ENCODE data around the gene LYPD6B. TPM values are rescaled to one million over a fixed set of nuclear protein-coding genes. Genes with fewer than 3 reads are reported as not detected.

Gene LYPD6B
- total and polyA plus RNA-seq, 7 experiments from 2014 or later: 0.37 to 1.7 TPM; not detected in 5

DNA sequence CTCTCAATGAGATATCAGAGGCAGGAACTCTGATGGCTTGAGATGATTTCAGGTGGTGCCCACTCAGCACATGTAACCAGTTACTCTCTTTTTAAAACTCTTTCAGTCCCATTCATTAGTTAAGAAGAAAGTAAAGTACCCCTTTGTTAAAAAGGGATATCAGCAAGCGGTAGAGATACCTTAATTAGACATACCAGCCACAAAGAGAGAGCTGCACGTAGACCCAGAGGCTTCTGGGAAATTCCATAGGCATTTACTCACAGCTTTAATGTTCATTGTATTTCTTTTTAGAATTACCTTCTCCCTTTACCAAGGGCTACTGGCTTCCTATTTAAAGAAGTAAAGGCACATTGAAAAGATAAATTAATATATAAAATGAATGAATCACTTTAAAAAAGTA is 63.3 kb downstream of the LYPD6B start:
- Histone ChIP-seq H3K36me3 (ENCODE audit: control insufficient read depth in 2 of 3, insufficient read depth in 3 of 3, low read length in 3 of 3) (no peaks in the 10 kb centered on the region), H3K27me3 (ENCODE audit: control insufficient read depth in 2 of 2, insufficient read depth in 2 of 2, low read length in 2 of 2) (no peaks in the 10 kb centered on the region), H3K4me3 (ENCODE audit: low read length) (no peak overlapping the region), H3K27ac (ENCODE audit: low read depth, low read length) (no peak overlapping the region), H3K4me1 (ENCODE audit: control insufficient read depth in 2 of 2, insufficient read depth in 2 of 2, low read length in 2 of 2) (no peaks in the 10 kb centered on the region), H3K9me3 (ENCODE audit: control insufficient read depth in 2 of 3, low read length in 3 of 3) (no peaks in the 10 kb centered on the region)
- H3K27me3 Mint-ChIP-seq: peaks cover 0 to 4% (median 4%) of the 10 kb centered on the region in 5 donors
- intact Hi-C loops (cut with micrococcal nuclease): no loop called here
- no peak overlapping the region for H3K27ac Mint-ChIP-seq
- CTCF ChIA-PET: no interaction called here
- no peak for ATAC-seq
- H3K36me3 Mint-ChIP-seq: no peaks in the 10 kb centered on the region
- H3K4me1 Mint-ChIP-seq: no peaks in the 10 kb centered on the region
- peaks cover 0 to 19% (median 3%) of the 10 kb centered on the region in 11 donors for H3K9me3 Mint-ChIP-seq
- no peak overlapping the region for H3K4me3 Mint-ChIP-seq
- DNase-seq: no peak
- POLR2A ChIA-PET: no interaction called here

DNA sequence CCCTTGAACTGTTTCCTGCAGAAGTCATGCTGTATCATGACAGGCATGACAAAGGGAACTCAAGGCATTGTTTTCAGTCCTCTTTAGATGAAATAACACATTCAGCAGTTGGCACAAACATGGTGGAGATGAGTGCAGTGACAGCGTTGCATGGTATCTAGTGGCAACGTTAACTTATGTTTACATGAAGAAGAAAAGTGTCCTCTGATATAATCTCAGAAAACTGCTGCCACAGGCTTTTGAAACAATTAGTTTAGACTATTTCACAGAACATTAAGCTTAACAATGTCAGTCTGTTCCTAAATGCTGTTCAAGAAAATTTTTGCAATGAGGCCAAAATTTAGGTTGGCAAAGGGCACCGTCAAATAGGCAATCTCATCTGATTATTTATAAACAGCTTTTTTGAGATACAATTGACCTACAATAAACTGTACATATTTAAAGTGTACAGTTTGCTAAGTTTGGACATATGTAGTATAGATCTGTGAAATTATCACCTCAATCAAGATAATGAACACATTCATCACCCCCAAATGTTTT is 64.7 kb downstream of the LYPD6B start:
- CTCF ChIA-PET: no interaction called here

DNA sequence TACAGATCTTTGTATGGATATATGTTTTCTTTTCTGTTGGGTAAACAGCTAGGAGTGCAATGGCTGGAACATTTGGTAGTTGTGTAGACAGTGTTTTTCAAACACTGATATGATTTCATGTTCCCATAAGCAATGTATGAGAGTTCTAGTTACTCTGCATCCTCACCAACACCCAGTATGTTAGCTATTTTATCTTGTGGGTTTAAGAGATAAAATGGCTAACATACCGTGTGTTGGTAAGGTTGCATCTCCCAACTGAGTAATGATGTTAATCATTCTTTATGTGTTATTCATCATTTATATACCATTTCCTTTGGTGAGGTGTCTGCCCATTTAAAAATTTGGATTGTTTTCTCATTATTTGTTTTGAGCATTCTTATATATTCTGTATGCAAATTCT is 65.7 kb downstream of the LYPD6B start:
- Histone ChIP-seq H3K27ac (ENCODE audit: low read depth, low read length) (no peak overlapping the region), H3K4me3 (ENCODE audit: low read length) (no peak overlapping the region), H3K9me3 (ENCODE audit: control insufficient read depth in 2 of 3, low read length in 3 of 3) (no peaks in the 10 kb centered on the region), H3K27me3 (ENCODE audit: control insufficient read depth in 2 of 2, insufficient read depth in 2 of 2, low read length in 2 of 2) (no peaks in the 10 kb centered on the region), H3K4me1 (ENCODE audit: control insufficient read depth in 2 of 2, insufficient read depth in 2 of 2, low read length in 2 of 2) (no peaks in the 10 kb centered on the region), H3K36me3 (ENCODE audit: control insufficient read depth in 2 of 3, insufficient read depth in 3 of 3, low read length in 3 of 3) (no peaks in the 10 kb centered on the region)
- ChIA-PET POLR2A (no interaction called here), CTCF (no interaction called here)
- Mint-ChIP-seq H3K4me1 (no peaks in the 10 kb centered on the region), H3K9me3 (peaks cover 0 to 38% (median 11%) of the 10 kb centered on the region in 11 donors), H3K36me3 (no peaks in the 10 kb centered on the region), H3K4me3 (no peak overlapping the region), H3K27me3 (peaks cover 7 to 14% (median 8%) of the 10 kb centered on the region in 5 donors), H3K27ac (no peak overlapping the region)
- no peak for ATAC-seq
- intact Hi-C loops (cut with micrococcal nuclease): no loop called here
- no peak for DNase-seq

More for the DNA sequence above, 64.7 kb downstream of the LYPD6B start:
- ATAC-seq (no peak), DNase-seq (no peak)
- Mint-ChIP-seq H3K27me3 (peaks cover 5 to 9% (median 7%) of the 10 kb centered on the region in 5 donors), H3K4me1 (no peaks in the 10 kb centered on the region), H3K36me3 (no peaks in the 10 kb centered on the region), H3K27ac (no peak overlapping the region), H3K9me3 (peaks cover 0 to 31% (median 10%) of the 10 kb centered on the region in 11 donors), H3K4me3 (no peak overlapping the region)
- H3K4me3 ChIP-seq (ENCODE audit: low read length): no peak overlapping the region
- H3K27me3 ChIP-seq (ENCODE audit: control insufficient read depth in 2 of 2, insufficient read depth in 2 of 2, low read length in 2 of 2): no peaks in the 10 kb centered on the region
- POLR2A ChIA-PET: no interaction called here
- no peaks in the 10 kb centered on the region for H3K4me1 ChIP-seq (ENCODE audit: control insufficient read depth in 2 of 2, insufficient read depth in 2 of 2, low read length in 2 of 2)
- no peaks in the 10 kb centered on the region for H3K9me3 ChIP-seq (ENCODE audit: control insufficient read depth in 2 of 3, low read length in 3 of 3)
- intact Hi-C loops (cut with micrococcal nuclease): no loop called here
- H3K36me3 ChIP-seq (ENCODE audit: control insufficient read depth in 2 of 3, insufficient read depth in 3 of 3, low read length in 3 of 3): no peaks in the 10 kb centered on the region
- no peak overlapping the region for H3K27ac ChIP-seq (ENCODE audit: low read depth, low read length)

DNA sequence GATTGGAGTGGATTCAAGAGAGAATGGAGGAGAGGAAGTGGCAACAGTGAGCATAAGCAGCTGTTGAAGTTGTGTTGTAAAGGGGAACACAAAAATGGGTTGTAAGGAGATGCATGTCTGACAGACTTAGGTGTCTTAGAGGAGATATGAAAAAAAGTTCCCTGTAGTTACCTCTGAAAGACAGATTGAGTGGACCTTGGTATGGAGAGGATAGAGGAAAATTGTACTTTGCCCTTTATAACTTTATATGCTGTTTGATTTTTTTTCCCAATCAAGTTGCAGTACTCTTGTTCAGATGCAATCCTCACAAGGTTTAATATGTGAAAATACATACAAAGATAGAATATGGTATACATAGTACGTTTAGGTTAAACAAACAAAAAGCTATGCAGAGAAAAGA is 73.6 kb downstream of the LYPD6B start:
- Mint-ChIP-seq H3K27me3 (peaks cover 4 to 20% (median 10%) of the 10 kb centered on the region in 5 donors), H3K9me3 (peaks cover 0 to 24% (median 7%) of the 10 kb centered on the region in 11 donors)

DNA sequence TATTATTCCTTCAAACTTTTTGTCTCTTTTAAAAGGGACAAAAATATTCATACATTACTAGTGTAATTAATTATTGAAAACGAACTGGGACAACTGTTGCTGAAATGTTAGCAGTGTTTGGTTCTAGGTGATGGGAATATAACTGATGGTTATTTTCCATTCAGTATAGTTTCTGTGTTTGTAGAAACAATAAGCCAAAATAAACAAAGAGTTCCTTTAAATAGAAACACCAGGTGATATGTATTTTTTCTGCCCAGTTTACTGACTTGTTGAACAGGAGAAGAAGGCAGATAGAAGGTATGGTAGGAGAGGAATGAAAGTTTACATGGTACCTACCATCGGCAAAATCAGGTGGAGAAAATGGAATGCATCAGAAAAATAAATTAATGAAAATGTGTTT is 74.2 kb downstream of the LYPD6B start:
- Mint-ChIP-seq H3K36me3 (no peaks in the 10 kb centered on the region), H3K27me3 (peaks cover 4 to 20% (median 10%) of the 10 kb centered on the region in 5 donors), H3K4me3 (no peak overlapping the region), H3K4me1 (no peaks in the 10 kb centered on the region), H3K27ac (no peak overlapping the region), H3K9me3 (peaks cover 0 to 18% (median 7%) of the 10 kb centered on the region in 11 donors)
- intact Hi-C loops (cut with micrococcal nuclease): no loop called here
- POLR2A ChIA-PET: no interaction called here
- H3K4me1 ChIP-seq (ENCODE audit: control insufficient read depth in 2 of 2, insufficient read depth in 2 of 2, low read length in 2 of 2): no peaks in the 10 kb centered on the region
- no peak overlapping the region for H3K4me3 ChIP-seq (ENCODE audit: low read length)
- H3K27me3 ChIP-seq (ENCODE audit: control insufficient read depth in 2 of 2, insufficient read depth in 2 of 2, low read length in 2 of 2): no peaks in the 10 kb centered on the region
- no peak for ATAC-seq
- CTCF ChIA-PET: no interaction called here
- H3K9me3 ChIP-seq (ENCODE audit: control insufficient read depth in 2 of 3, low read length in 3 of 3): no peaks in the 10 kb centered on the region
- no peak overlapping the region for H3K27ac ChIP-seq (ENCODE audit: low read depth, low read length)
- DNase-seq: no peak
- no peaks in the 10 kb centered on the region for H3K36me3 ChIP-seq (ENCODE audit: control insufficient read depth in 2 of 3, insufficient read depth in 3 of 3, low read length in 3 of 3)

More for the DNA sequence above, 73.6 kb downstream of the LYPD6B start:
- DNase-seq (no peak), ATAC-seq (no peak)
- no peak overlapping the region for H3K27ac Mint-ChIP-seq
- Histone ChIP-seq H3K27ac (ENCODE audit: low read depth, low read length) (no peak overlapping the region), H3K4me1 (ENCODE audit: control insufficient read depth in 2 of 2, insufficient read depth in 2 of 2, low read length in 2 of 2) (no peaks in the 10 kb centered on the region), H3K9me3 (ENCODE audit: control insufficient read depth in 2 of 3, low read length in 3 of 3) (no peaks in the 10 kb centered on the region), H3K27me3 (ENCODE audit: control insufficient read depth in 2 of 2, insufficient read depth in 2 of 2, low read length in 2 of 2) (no peaks in the 10 kb centered on the region), H3K4me3 (ENCODE audit: low read length) (no peak overlapping the region), H3K36me3 (ENCODE audit: control insufficient read depth in 2 of 3, insufficient read depth in 3 of 3, low read length in 3 of 3) (no peaks in the 10 kb centered on the region)
- H3K36me3 Mint-ChIP-seq: no peaks in the 10 kb centered on the region
- H3K4me1 Mint-ChIP-seq: no peaks in the 10 kb centered on the region
- H3K4me3 Mint-ChIP-seq: no peak overlapping the region
- intact Hi-C loops (cut with micrococcal nuclease): no loop called here
- CTCF ChIA-PET: no interaction called here
- POLR2A ChIA-PET: no interaction called here

DNA sequence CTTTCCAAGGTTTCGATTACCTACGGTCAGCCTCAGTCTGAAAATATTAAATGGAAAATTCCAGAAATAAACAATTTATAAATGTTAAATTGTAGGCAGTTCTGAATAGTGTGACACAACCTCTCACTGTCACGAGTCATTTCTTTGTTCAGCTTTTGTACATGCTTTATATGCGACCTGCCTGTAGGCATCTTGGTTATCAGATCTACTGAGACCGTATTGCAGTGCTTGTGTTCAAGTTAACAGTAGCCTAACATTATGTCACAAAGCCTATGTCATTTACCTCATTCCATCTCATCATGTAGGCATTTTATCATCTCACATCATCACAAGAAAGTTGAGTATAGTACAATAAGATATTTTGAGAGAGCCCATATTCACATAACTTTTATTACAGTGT is 77.3 kb downstream of the LYPD6B start:
- H3K36me3 Mint-ChIP-seq: no peaks in the 10 kb centered on the region

DNA sequence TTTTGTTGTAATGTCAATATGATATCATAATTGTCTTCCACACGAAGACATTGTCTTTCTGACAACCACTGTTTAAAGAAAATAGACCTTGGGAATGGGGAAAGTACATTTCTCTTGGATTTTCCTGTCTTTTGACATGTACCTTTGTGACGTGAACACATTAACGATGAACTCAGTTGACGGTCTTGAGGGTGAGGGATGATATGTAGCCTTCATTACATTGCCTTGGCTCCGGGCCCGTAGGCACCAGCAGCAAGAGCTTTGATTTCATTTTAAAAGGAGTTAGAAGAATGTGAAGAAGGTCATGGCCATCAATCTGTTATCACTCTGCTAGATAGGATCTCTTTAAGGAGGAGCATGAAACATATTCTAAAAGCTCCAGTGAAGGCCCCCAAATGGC is 80.9 kb downstream of the LYPD6B start:
- Mint-ChIP-seq H3K27me3 (peaks cover 0 to 31% (median 15%) of the 10 kb centered on the region in 5 donors), H3K36me3 (no peaks in the 10 kb centered on the region), H3K27ac (no peak overlapping the region), H3K4me3 (no peak overlapping the region), H3K9me3 (peaks cover 0 to 10% (median 0%) of the 10 kb centered on the region in 11 donors), H3K4me1 (no peaks in the 10 kb centered on the region)
- no peaks in the 10 kb centered on the region for H3K36me3 ChIP-seq (ENCODE audit: control insufficient read depth in 2 of 3, insufficient read depth in 3 of 3, low read length in 3 of 3)
- DNase-seq (no peak), ATAC-seq (no peak)
- H3K9me3 ChIP-seq (ENCODE audit: control insufficient read depth in 2 of 3, low read length in 3 of 3): no peaks in the 10 kb centered on the region
- H3K4me1 ChIP-seq (ENCODE audit: control insufficient read depth in 2 of 2, insufficient read depth in 2 of 2, low read length in 2 of 2): no peaks in the 10 kb centered on the region
- CTCF ChIA-PET: no interaction called here
- intact Hi-C loops (cut with micrococcal nuclease): no loop called here
- POLR2A ChIA-PET: no interaction called here
- no peak overlapping the region for H3K4me3 ChIP-seq (ENCODE audit: low read length)
- H3K27me3 ChIP-seq (ENCODE audit: control insufficient read depth in 2 of 2, insufficient read depth in 2 of 2, low read length in 2 of 2): no peaks in the 10 kb centered on the region
- no peak overlapping the region for H3K27ac ChIP-seq (ENCODE audit: low read depth, low read length)

More for the DNA sequence above, 77.3 kb downstream of the LYPD6B start:
- ChIA-PET CTCF (no interaction called here), POLR2A (no interaction called here)
- H3K27ac Mint-ChIP-seq: no peak overlapping the region
- no peaks in the 10 kb centered on the region for H3K4me1 ChIP-seq (ENCODE audit: control insufficient read depth in 2 of 2, insufficient read depth in 2 of 2, low read length in 2 of 2)
- H3K4me1 Mint-ChIP-seq: no peaks in the 10 kb centered on the region
- H3K4me3 ChIP-seq (ENCODE audit: low read length): no peak overlapping the region
- peaks cover 0 to 10% (median 0%) of the 10 kb centered on the region in 11 donors for H3K9me3 Mint-ChIP-seq
- no peaks in the 10 kb centered on the region for H3K36me3 ChIP-seq (ENCODE audit: control insufficient read depth in 2 of 3, insufficient read depth in 3 of 3, low read length in 3 of 3)
- H3K27me3 Mint-ChIP-seq: peaks cover 0 to 20% (median 5%) of the 10 kb centered on the region in 5 donors
- DNase-seq: no peak
- no peaks in the 10 kb centered on the region for H3K27me3 ChIP-seq (ENCODE audit: control insufficient read depth in 2 of 2, insufficient read depth in 2 of 2, low read length in 2 of 2)
- no peak overlapping the region for H3K4me3 Mint-ChIP-seq
- no peaks in the 10 kb centered on the region for H3K9me3 ChIP-seq (ENCODE audit: control insufficient read depth in 2 of 3, low read length in 3 of 3)
- no peak overlapping the region for H3K27ac ChIP-seq (ENCODE audit: low read depth, low read length)
- intact Hi-C loops (cut with micrococcal nuclease): no loop called here
- no peak for ATAC-seq
